HTR-8/SVneo (cell line): Measurements from ENCODE around the gene M1AP.

ENCODE experiments used
- DNase-seq: peaks from one replicate; pipeline ENCODE4 v3.0.0; 2011; ENCODE audit warnings: low spot score, mixed read lengths; ENCODE audit not compliant: insufficient read length
- FAIRE-seq: peaks from 2 replicates; lab custom pipeline; 2011; peaks lifted over from hg19 to GRCh38; lab: Jason Lieb, UNC

The M1AP gene

DNA sequence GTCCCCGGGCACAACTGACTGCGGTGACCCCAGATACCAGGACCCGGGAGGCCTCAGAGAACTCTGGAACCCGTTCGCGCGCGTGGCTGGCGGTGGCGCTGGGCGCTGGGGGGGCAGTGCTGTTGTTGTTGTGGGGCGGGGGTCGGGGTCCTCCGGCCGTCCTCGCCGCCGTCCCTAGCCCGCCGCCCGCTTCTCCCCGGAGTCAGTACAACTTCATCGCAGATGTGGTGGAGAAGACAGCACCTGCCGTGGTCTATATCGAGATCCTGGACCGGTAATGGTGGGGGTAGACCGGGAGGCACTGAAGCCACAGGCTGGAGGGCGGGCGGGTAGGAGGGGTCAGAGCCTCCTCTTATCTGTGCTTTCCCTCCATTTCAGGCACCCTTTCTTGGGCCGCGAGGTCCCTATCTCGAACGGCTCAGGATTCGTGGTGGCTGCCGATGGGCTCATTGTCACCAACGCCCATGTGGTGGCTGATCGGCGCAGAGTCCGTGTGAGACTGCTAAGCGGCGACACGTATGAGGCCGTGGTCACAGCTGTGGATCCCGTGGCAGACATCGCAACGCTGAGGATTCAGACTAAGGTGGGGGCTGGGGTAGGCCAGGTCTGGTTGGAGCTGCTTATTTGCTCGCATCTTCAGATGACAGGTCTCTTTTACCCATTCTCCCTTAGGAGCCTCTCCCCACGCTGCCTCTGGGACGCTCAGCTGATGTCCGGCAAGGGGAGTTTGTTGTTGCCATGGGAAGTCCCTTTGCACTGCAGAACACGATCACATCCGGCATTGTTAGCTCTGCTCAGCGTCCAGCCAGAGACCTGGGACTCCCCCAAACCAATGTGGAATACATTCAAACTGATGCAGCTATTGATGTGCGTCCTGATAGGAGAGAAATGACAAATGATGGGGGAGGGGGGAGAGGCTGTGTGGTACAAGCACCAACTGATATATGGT is 117.6 kb downstream of the M1AP start:
- DNase-seq (peak; percentile 49), FAIRE-seq (peak; percentile 26)

DNA sequence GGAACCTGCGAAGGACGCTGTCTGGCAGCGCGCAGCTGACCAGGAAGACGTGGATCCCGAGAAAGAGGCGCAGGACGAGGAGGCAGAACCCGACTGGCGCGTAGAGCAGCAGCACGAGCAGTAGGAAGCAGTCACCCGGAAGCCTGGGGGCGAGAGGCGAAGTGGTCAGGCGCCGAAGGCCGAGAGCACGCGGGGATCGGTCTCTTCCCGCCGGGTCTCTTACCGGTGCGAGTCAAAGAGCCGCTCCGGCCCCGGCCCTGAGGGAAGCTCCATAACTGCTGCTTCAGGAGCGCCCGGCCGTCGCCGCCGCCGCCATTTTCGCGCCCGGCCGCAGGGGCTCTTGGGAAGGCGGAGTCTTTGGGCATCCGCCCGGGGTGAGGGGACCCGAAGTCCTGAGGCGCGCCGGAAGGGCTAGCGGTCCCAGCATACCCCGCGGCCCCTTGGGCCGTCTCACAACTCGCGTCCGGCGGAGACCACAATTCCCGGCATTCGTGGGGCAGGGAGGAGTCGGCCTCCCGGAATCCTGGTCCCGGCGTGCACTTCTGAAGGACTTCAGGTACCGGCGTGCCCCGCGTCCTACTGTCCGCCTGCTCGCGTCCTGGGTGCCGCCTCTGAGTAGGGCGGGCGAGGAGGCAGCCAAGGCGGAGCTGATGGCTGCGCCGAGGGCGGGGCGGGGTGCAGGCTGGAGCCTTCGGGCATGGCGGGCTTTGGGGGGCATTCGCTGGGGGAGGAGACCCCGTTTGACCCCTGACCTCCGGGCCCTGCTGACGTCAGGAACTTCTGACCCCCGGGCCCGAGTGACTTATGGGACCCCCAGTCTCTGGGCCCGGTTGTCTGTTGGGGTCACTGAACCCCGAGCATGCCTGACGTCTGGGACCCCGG is 118.5 kb downstream of the M1AP start, which contains the start of the genes AUP1 and HTRA2:
Gene AUP1, minus strand, starts transcription at position 350 of the 882 bp plus-strand sequence. Its CDS starts 77 bp downstream, at position 273.
Gene HTRA2, plus strand, starts transcription at position 577 of the 882 bp plus-strand sequence. Its CDS starts 74 bp downstream, at position 651.
- peak; percentile 85 for FAIRE-seq
- peak; percentile 99 for DNase-seq

DNA sequence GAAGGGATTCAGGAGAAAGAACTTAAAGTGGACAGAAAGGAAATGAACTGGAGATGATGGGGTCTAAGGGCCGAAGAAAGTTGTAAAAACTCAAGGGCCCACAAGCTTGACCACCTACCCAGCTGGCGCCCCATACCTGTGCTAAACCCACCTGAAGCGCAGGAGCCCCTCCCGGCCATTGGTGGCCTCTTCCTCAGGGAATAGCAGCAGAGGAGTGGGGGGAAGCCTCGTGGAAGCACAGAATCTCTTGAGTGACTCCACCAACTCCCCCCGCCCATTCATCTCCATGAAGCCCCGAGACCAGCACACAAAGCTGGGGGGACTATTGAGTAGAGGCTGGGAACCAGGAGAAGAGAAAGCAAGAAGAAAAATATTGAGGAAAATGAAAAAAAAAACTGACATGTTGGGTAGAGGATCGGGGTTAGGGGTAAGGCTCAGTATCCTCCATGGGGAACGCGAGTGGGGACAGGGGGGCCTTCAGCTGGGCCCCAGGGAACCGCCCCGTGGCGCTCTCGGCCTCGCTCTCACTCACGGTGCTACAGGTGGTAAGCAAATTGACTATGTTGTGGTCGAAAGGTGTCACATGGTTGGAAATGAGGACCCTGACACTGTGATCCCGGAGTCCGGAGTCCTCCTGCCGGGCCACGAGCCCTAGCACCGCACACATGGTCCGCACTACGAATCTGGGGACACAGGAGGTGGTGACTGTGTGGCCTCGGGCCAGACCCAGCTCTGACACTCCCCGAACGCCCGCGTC is 119.4 kb downstream of the M1AP start:
- FAIRE-seq: no peak
- no peak for DNase-seq

DNA sequence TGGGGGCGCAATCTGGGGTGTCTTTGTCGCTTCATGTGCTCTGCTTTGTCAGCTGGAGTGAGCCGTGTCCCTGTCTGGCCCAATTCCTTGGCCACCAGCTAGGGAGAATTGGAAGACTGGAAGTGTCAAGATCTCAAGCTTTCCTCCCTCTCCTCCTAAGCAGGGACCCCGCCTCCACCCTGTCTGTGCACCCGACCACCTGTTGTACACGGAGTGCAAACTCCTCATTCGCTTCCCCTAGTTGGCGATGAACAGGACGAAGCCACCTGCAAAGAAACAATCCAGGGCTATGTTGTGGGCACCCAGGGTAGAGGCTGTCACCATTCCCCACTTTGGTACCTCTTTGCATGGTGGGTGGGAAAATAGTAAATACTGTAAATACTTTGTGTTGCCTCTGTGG is 120.4 kb downstream of the M1AP start:
- DNase-seq: no peak
- FAIRE-seq: no peak

DNA sequence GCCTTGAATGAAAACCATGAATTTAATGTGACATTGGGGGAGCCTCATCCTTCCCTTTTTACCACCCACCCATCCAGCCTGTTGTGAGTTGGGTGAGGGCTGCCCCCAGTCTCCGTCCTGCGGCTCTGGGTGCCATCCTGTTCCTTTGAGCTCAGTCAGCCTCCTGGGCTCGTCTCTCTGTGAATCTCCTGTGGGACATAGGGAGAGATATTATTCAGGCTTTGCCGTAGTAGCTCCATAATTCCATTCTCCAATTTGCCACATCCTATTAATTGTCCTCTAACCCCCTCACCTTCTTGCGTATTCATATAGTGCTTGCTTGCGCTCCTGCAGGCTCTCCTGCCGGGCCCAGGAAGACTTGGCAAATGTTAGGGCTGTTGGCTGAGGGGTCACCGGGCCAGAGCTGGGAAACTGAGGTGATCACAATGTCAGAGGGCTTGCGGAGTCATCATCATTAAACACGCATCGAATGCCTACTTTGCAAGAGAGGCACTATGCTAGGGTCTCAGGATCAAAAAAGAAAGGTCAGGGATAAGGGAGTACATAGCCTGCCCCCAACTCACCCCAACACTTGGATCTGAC is 121.4 kb downstream of the M1AP start:
- FAIRE-seq: no peak
- no peak for DNase-seq

DNA sequence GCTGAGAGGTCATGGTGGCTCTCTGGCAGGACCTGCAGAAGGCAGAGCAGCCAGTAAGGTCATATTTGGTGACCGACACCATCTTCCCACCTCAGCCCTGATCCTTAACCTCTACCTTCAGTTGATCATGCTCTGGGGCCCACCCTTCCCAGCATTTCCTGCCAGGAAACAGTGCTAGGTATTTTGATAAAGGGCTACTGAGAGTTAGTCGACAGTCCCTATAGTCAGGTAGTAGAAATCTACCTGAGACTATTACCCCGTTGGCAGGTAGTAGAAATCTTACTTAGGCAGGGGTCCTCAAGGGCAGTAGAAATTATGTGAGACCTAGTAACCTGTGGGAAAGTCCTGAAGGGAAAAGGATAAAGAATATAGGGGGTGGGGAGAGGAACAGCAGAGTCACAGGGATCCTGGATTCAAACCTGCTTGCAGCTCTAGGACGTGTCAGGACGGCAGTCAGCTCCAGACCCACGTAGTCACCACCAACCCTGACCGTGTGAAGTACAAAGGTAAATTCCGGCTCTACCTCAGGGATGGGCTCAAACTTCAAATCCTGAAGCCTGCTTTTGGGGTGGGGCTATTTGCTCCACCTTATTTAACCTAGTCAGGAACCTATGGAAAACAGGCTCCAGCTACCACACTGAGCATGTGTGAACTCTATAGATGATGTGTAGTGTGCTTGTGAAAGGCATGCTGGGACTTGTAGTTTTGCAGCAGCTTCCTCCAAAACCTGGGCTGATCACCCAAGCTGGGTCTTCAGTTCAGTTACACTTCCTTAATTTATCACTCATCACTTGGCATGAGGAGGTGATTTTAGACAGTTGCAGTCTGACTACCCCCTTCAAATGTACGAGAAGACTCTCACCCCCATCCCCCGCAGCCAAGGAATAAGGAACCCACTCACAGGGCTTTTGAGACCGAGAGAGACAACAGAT is 122.1 kb downstream of the M1AP start, which contains the start of gene DQX1:
Gene DQX1, minus strand, starts transcription at position 515 of the 932 bp plus-strand sequence. Its CDS starts 502 bp downstream, at position 13.
- peak; percentile 54 for DNase-seq
- no peak for FAIRE-seq

DNA sequence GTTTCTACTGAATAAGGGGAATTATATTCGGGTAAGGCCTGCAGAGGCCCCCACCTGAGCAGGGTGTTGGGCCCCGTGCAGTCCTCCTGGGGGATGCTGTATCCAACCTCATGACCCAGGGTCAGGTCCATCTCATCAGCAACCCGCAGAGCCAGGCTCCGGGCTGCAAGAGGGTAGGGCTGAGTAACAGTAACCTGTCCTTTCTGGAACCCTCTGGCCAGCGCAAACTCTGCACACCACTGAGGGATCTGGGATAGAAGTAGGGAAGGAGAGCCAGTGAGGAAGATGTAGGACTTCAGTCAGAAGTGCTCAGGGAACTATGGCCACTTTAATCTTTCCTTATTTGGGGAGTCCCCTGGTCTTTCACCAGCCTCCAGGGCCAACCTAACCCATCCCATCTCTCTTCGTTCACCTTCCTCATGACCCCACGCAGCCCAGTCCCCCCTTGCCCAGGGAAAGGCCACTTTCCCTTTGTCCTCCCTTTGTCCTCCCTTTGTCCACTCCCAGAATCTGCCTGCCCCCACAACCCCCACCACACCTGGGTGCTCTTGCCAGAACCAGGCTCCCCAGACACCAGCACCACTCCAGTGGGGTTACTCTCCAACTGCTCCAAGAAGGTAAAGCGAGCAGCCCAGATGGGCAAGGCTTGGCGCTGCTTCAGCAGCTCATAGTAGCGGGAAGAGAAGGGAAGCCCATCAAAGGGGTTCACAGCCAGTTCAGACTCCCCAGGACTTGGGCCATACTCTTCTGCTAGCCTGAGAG is 123.0 kb downstream of the M1AP start:
- DNase-seq: no peak
- no peak for FAIRE-seq

DNA sequence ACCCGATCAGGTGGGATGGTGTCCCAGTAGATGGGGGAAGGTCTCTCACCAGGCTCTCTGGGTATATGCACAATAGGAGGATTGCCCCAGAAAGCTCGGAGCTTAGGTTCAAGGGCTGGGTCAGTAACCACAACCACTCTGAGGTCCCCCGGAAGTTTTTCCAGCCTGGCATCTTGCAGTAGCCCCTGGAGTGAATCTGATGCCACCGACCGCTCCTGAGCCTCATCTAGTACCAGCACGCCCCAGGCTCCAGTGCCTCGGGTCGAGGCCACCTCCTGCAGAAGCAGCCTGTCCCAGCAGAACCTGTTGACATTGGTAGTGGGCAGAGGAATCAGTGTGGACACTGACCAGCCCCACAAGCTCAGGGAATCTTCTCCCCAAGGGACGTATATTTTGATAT is 124.1 kb downstream of the M1AP start:
- DNase-seq (no peak), FAIRE-seq (no peak)

DNA sequence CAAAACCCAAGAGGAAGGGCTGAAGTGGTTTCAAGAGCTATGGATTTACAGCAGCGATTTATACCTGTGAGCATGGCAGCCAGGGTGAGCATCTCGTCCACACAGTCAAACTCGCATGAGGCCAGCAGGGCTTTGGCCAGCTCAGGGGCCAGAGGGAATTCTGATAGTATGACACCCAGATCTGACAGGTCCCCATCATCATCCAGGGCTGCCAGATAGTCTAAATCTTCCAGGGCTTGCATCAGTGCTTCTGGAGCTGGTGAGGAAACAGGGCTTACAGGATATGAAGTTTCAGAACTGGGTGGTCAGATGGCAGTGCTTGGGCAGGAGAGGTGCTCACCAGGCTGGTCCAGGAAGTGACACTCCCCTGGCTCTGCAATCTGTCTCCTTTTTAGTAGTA is 125.6 kb downstream of the M1AP start:
- DNase-seq (no peak), FAIRE-seq (no peak)

DNA sequence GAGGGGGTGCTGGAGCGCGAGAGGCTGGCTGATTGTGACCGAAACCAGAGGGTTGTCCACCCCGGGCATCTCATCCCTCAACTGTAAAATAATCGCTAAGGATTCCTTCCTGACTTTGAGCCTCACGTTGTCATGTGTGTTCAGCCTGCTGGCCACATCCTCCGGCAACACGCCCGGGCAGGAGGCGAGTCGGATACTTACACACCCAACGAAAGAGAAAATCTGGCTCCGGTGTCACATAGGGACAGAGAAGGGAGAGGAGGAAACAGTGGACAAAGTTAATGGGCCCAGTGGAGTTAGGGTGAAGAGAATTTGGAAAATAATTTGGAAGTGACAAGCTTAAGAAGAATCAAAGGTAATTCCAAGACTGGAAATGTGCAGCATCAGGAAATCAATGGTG is 131.5 kb downstream of the M1AP start:
- DNase-seq (no peak), FAIRE-seq (no peak)

DNA sequence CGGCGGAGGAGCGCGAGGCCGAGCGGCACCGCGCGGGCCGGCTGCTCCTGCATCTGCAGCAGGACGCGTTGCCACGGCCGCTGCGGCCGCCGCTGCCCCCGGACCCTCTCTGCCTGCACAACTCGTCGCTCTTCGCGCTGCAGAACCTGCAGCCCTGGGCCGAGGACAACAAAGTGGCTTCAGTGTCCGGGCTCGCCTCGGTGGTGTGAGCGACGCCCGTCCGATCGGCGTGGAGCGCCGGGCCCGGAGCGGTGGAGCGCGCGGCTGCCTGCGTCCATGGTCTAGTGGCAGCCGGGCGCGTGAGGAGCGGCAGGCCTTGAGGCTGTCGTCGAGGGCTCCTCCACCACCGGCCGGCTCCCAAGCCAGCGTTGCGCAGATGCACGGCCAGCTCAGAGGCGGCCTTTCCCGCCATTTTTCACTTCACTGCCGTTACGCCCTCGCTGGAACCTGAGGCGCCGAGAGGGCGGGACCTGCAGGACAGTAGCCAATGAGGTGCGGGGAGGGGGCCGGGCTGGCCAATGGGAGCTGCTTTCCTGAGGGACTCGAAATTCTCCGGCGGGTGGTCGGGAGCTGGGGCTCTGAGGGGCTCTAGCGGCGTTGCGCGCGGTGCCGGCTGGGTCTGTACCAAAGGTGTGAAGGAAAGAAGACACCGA is 132.0 kb downstream of the M1AP start:
- DNase-seq: no peak

DNA sequence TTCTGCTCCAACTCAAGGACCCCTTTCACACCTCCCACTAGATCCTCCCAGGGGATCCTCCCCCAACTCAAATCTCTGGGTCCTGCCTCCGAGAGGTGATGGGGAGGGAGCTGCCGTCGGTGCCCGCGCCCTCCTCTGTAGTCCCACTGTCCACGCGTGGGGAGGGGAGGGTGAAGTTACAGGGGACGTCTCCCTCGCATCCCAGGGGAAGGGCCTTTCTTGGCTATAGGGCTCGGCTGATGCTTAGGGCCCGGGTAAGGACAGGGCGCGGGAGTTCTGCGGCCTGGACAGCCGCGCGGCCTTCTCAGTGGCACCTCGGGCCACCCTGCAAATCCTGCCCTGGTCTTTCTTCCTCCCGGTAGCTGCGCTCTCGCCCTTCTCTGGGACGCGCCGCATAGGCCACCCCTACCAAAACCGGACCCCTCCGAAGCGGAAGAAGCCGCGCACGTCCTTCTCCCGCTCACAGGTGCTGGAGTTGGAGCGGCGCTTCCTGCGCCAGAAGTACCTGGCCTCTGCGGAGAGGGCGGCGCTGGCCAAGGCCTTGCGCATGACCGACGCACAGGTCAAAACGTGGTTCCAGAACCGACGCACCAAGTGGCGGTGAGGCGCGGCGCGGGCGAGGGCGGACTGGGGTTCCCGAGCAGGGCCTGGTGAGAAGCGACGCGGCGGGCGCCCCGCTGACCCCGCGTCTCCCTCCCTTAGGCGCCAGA is 132.7 kb downstream of the M1AP start:
- DNase-seq (no peak), FAIRE-seq (no peak)

More for the DNA sequence above, 132.0 kb downstream of the M1AP start:
- no peak for FAIRE-seq

DNA sequence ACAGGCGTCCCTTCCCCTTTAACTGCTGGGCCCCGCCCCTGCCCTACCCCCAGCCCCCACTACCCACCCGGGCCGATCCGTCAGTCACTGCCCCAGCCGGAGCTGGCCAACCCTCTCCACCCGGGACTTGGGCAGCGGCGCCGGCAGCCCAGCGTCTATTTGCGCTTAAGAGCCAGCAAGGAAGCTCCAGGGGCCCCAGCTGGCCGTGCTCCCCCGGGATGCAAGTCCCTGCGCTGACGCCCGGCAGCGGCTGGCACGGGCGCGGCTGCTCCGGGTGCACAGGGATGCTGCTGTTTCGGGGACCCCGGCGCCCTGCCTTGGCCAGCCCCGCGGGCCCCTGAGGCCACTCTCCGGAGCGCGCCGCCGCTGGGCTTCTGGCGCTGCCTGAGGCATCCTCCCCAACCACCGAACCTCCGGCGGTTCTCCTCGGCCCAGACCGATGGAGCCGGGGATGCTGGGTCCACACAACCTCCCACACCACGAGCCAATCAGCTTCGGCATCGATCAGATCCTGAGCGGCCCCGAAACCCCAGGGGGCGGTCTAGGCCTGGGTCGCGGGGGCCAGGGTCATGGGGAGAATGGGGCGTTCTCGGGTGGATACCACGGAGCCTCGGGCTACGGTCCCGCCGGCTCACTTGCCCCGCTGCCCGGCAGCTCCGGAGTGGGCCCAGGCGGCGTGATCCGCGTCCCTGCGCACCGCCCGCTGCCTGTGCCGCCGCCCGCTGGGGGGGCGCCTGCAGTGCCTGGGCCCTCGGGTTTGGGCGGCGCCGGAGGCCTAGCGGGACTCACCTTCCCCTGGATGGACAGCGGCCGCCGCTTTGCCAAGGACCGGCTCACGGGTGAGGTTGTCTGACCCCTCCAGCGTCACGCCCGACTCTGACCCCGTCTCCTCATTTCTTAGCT is 133.5 kb downstream of the M1AP start, which contains the start of gene TLX2:
Gene TLX2, plus strand, starts transcription at position 83 of the 903 bp plus-strand sequence. Its CDS starts 357 bp downstream, at position 440.
- FAIRE-seq: peak; percentile 90
- DNase-seq: peak; percentile 79

DNA sequence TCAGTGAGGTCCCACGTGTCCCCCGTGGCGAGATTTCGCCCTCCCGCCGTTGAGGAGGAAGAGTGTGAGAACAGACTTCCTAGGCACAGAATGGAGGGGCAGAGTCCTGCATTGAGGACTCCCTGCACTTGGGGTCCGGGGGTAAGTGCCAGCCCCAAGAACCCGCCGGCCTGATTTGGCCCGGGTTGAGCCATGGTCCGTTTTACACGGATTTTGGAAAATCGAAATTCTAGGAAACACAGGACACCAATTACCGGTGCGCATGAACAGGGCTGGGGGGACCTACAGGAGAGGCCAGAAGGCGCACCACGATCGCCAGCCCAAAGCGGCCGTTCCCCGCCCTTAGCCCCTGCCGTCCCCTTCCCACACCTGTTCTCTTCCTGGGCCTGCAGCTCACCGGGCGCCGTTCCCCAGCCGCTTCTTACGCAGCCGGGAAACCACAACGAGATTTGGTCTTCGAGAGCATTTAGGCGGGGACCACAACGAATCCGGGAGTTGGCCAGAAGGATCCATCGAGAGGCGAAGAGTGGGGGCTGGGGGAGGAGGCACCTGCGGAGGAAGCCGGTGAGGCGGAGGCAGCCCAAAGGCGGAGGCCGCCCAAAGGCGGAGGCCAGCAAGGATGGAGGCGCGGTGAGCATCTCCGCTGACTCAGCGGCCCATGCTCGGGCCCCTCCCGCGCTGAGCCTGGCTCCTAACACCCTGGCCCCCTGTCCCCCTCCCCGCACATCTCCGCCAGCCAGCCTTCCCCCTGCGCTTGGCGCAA is 134.3 kb downstream of the M1AP start:
- no peak for DNase-seq
- FAIRE-seq: no peak
